Posterior vena cava (tissue), 2 donors: Measurements from ENCODE around the gene CYP27A1. TPM values are rescaled to one million over a fixed set of nuclear protein-coding genes. Genes with fewer than 3 reads are reported as not detected.

ENCODE experiments used
- DNase-seq: peaks from one replicate; pipeline ENCODE4 v3.0.0-alpha.2; 2020; ENCODE audit warnings: low spot score
- intact Hi-C, 2 donors: fragments of 100-400 bp; cut with DNase I; formaldehyde crosslinking; loops; one replicate each; pipeline versions ENCODE4 v1.14.1 to v1.14.2; 2022 to 2023
- total RNA-seq, 2 donors: library from RNA; stranded (reverse); fragmentation: NEBNext Ultra II Directional; extraction: Animal tissue kit (Norgen Biotek cat#: 25700); gene quantifications; one replicate each; pipeline ENCODE4 v1.2.1, GENCODE V29; 2021
- donor health status: DM: yes; HTN: yes; CAD: no.
- donor health status: DM: yes; HTN: yes; CAD: no.

CYP27A1 gene
- total RNA-seq, 2 donors from 2014 or later, result 9.0 to 18.7 TPM

GRCh38 chr2:218850796-218851195 is 68.8 kb downstream of the CYP27A1 start:
- intact Hi-C loops, result loop anchor here in 1 of 2 donors (10.0 kb wide), 2 partner anchors 136 to 784 kb away; partner anchors contain the start of gene TTLL4

DNA sequence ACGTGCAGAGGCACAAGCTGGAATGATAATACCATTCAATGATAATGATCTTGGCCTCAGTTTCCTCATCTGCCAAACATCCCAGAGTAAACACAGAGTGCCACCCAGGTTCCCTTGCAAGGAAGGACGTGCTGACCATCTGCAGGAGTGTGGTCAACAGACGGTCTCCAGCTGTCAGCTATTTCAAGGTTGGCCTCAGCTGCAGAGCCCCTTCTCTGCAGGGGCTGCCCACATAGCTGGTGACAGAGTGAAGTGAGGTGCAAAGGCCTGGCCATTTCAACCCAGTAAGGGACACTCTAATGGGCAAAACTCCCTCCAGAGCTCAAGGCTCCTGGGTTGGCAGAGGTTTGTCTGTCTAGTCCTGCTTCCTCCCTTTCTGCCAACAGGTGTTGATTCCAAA is 69.3 kb downstream of the CYP27A1 start:
- intact Hi-C loops, result loop anchor here in 1 of 2 donors (10.0 kb wide), 2 partner anchors 136 to 784 kb away; partner anchors contain the start of gene TTLL4
- peak; percentile 53 for DNase-seq

More at GRCh38 chr2:218850796-218851195, 68.8 kb downstream of the CYP27A1 start:
- peak; percentile 24 for DNase-seq

- intact Hi-C loops, result loop anchor here in 1 of 2 donors (10.0 kb wide), 2 partner anchors 138 to 782 kb away; partner anchors contain the start of gene TTLL4
- DNase-seq, result peak; percentile 85
Measured at GRCh38 chr2:218852911-218853667, 71.1 kb downstream of the CYP27A1 start.

GRCh38 chr2:218853766-218854165 is 71.8 kb downstream of the CYP27A1 start:
- intact Hi-C loops, result loop anchor here in 1 of 2 donors (10.0 kb wide), 2 partner anchors 139 to 781 kb away; partner anchors contain the start of gene TTLL4
- peak; percentile 25 for DNase-seq

GRCh38 chr2:218854860-218855259 is 72.9 kb downstream of the CYP27A1 start:
- DNase-seq, result peak; percentile 38
- intact Hi-C loops, result loop anchor here in 1 of 2 donors (10.0 kb wide), 2 partner anchors 140 to 780 kb away; partner anchors contain the start of gene TTLL4

GRCh38 chr2:218855305-218856166 is 73.6 kb downstream of the CYP27A1 start:
- peak; percentile 43 for DNase-seq
- intact Hi-C loops, result loop anchor here in 1 of 2 donors (10.0 kb wide), 2 partner anchors 141 to 779 kb away; partner anchors contain the start of gene TTLL4

DNA sequence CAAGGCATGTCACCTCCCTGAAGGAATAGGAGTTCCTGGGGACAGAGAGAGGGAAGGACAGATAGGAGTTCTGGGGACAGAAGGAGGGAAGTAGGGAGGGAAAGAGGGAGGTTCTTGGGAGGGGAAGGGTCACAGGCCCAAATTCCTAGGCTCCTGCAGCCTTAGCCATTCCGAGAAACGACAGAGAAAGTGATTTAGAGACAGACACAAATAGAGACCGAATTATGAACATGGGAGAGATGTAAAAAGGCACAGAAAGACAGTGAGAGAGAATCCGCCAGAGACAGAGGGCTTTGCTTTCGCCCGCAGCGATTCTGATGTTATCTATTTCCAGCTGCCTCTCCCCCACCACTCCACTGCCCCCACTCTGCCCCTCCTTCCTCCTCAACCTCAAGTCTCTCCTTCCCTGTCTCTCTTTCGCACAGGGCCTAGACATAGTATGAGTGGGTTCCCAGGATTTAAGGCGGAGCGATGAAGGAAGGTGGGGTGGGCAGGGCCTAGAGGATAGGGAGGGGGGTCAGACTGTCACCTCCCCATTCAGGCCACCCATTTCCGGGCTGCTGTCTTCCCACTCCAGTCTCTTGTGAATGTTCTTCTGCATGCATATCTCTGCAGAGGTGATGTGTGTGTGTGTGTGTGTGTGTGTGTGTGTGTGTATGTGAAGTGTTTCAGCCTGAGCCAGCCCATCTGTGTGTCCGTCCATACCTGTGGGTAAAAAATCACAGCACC is 74.4 kb downstream of the CYP27A1 start:
- intact Hi-C loops, result loop anchor here in 1 of 2 donors (10.0 kb wide), 2 partner anchors 142 to 778 kb away; partner anchors contain the start of gene TTLL4
- peak; percentile 34 for DNase-seq

GRCh38 chr2:218856896-218857243 is 74.9 kb downstream of the CYP27A1 start:
- DNase-seq, result peak; percentile 62
- intact Hi-C loops, result loop anchor here in 1 of 2 donors (10.0 kb wide), 2 partner anchors 142 to 778 kb away; partner anchors contain the start of gene TTLL4

DNA sequence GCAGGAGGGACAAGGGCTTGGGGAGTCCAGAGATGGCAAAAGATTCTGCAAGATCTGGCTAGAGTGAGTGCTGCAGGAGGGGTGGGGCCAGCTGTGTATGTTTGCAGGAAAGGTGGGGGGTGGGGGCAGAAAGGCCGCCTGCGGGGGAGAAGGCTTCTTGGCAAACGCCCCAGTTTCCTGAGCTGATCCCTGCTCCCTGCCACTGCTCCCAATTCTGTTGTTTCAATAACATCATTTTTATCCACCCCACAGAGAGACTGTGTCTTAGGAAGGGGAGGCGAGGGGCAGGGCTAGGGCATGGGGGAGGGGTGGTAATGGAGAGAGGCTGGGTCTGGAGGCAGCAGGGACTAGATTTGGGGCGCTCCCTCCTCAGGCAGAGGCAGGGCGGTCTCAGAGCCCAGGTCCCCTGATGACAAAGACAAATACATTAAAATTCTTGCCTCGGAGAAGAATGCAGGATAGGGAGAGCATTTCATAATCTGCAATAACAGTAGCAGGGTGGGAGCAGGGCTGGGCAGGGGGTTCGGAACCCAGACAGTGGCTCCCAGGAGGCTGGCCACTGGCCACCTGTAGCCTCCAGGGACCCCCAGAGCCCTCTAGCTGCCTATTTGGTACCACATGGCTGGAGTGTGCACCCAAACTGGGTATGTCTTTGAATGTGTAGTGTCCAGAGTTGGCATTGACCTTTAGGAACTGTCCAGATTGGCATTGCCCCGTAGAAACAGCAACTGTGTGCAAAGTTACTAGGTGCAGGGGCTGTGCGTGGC is 75.6 kb downstream of the CYP27A1 start:
- intact Hi-C loops, result loop anchor here in 1 of 2 donors (10.0 kb wide), 2 partner anchors 143 to 777 kb away; partner anchors contain the start of gene TTLL4
- DNase-seq, result peak; percentile 49

DNA sequence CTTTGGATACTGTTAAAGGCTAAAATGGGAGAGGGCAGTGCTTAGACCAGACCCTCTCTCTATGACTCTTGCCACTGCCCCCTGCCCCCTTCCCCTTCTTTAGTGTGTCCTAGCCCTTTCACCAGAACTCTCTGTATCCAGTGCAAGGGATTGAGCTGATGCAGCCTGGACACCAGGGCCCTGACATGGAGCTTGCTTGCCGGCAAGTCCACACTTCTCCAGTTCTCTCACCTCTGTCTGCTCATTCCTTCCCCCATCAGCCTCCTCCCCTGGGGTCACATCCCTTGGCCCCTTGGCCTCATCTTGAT is 76.1 kb downstream of the CYP27A1 start:
- intact Hi-C loops, result loop anchor here in 1 of 2 donors (10.0 kb wide), 2 partner anchors 143 to 777 kb away; partner anchors contain the start of gene TTLL4
- peak; percentile 73 for DNase-seq

DNA sequence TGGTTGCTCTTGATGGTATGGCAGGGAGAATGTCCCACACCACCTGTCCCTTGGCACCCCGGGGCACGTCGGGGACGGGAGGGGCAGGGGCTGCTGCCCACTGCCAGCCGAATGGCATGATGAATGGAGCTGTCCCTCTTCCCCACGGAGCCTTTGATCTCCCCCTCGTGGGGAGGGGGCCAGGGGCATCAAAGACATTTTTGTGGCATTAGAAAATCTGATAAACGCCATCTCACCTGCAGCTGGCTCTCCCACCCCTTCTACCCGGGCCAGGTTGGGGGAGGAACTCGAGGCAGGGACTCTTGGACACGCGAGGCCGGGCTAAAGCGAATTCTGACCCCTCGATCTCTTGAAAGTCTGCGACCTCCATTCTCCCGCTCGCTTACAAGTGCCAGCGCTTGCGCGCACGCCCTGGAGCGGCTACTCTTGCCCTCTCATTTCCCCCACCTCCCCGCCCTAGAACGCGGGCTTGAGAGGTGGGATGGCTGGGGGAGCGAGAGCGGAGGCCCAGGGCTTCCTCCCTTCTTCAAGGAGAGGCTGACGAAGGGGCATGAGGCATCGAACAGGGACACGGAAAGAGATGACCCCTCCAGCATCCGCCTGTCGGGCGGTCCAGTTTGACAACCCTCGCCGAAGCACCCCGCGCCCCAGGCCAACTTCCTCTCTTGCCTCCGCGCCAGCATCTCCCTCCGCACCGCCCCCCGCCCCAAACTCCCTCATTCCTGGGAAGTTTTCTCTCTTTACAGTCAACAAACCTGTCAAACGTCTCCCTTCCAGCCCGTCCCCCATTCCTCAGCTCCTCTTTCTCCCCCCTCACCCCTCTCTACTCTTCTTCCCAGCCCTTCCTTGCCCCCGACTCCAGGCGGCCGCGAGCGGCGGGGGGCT is 77.0 kb downstream of the CYP27A1 start:
- DNase-seq, result peak; percentile 74
- intact Hi-C loops, result loop anchor here in 1 of 2 donors (10.0 kb wide), 2 partner anchors 144 to 776 kb away; partner anchors contain the start of gene TTLL4

DNA sequence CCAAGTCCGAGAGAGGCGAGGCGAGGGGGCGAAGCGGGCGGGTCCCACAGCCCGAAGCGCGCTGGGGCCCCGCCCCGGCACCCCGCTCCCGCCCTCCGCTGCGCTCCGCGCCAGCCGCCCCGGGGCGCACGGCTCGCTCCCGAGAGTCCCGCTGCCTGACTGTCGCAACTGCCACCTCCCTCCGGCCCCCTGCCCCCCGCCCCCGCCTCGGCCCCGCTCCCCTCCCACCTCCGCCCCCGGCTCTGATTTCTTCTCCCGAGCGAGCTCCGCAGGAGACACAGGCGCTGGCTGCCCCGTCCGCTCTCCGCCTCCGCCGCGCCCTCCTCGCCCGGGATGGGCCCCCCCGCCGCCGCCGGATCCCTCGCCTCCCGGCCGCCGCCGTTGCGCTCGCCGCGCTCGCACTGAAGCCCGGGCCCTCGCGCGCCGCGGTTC is 77.6 kb downstream of the CYP27A1 start, which contains the start of gene WNT6:
Gene WNT6, plus strand, starts transcription at position 250 of the 432 bp plus-strand sequence. CDS start 233 bp downstream, outside the sequence.
- intact Hi-C loops, result loop anchor here in 1 of 2 donors (10.0 kb wide), 2 partner anchors 145 to 775 kb away; partner anchors contain the start of gene TTLL4
- no peak for DNase-seq

GRCh38 chr2:218859988-218860831 is 78.3 kb downstream of the CYP27A1 start:
- intact Hi-C loops, result loop anchor here in 1 of 2 donors (10.0 kb wide), 2 partner anchors 145 to 775 kb away; partner anchors contain the start of gene TTLL4
- peak; percentile 74 for DNase-seq

DNA sequence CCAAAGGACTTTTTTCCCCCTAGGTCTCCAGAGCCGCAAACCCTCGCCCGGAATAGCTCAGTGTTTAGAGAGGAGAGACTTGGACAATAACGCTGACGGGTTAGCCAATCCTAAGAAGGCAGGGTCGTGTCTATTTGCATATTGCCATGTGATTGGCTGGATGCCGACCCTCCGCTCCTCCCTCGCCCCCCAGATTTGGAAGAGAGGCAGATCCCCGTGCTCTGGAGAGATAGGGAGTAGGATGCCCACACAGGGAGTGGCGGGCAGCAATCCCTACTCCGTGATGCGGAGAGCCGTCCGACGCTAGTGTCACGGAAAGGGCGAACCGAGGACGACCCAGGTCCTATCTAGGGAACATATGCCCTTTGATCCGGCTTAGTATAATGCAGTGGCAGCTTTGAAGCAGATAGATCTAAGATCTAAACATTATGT is 79.0 kb downstream of the CYP27A1 start:
- DNase-seq, result peak; percentile 79
- intact Hi-C loops, result no loop called here

- intact Hi-C loops, result no loop called here
- DNase-seq, result peak; percentile 19
Measured at GRCh38 chr2:218861645-218862318, 79.8 kb downstream of the CYP27A1 start.
